ENCODE measurements around the gene MON2. TPM values are rescaled to one million over a fixed set of nuclear protein-coding genes. Genes with fewer than 3 reads are reported as not detected.

The MON2 gene
- total RNA-seq, 1 experiment from 2014 or later = 32.8 TPM

DNA sequence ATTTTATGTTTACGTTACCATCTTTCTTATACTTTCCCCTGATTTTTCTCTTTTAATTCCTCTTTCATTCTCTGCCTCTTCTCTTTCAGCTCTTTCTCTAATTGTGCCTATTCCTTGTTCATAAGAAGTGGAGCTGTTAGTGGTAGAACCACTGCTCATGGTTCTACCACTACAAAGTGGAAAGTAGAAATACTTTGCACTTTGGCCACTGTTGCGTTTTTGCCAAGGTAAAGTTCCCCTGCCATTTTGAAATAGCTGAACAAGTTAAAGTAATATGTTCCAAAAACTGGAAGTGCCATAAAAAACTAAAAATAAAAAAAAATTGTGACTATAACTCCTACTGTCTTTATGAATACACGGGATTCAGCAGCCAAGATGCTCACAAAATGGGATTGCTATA is 130.6 kb downstream of the MON2 start:
- H3K79me2 ChIP-seq (ENCODE audit: low read depth) = no peaks in the 10 kb centered on the region
- H4K20me1 ChIP-seq (ENCODE audit: insufficient read depth) = no peaks in the 10 kb centered on the region
- no peak overlapping the region for H3K4me3 ChIP-seq
- no peaks in the 10 kb centered on the region for H3K36me3 ChIP-seq (ENCODE audit: low read depth)
- peaks cover 8% of the 10 kb centered on the region for H3F3A ChIP-seq (ENCODE audit: insufficient read depth, low read depth)
- no peak overlapping the region for H3K27ac ChIP-seq
- intact Hi-C loops (cut with micrococcal nuclease; ENCODE audit: unreplicated experiment) = no loop called here
- no peaks in the 10 kb centered on the region for H3K9me2 ChIP-seq (ENCODE audit: insufficient read depth)
- H3K4me2 ChIP-seq = no peak overlapping the region
- no peaks in the 10 kb centered on the region for H3K9me3 ChIP-seq (ENCODE audit: insufficient read depth, low read depth)
- CTCF ChIA-PET = interaction anchor here (0.6 kb wide), 1 partner anchor 221 kb away, joined by 3 read pairs; no protein-coding TSS in a partner anchor
- peaks cover 20% of the 10 kb centered on the region for H3K4me1 ChIP-seq (replicated peaks; ENCODE audit: insufficient read depth)
- DNase-seq = no peak
- BruUV-seq (replicated peaks) = no TSS peak
- H2AFZ ChIP-seq = no peak overlapping the region
- TF ChIP-seq, protein P1, sequence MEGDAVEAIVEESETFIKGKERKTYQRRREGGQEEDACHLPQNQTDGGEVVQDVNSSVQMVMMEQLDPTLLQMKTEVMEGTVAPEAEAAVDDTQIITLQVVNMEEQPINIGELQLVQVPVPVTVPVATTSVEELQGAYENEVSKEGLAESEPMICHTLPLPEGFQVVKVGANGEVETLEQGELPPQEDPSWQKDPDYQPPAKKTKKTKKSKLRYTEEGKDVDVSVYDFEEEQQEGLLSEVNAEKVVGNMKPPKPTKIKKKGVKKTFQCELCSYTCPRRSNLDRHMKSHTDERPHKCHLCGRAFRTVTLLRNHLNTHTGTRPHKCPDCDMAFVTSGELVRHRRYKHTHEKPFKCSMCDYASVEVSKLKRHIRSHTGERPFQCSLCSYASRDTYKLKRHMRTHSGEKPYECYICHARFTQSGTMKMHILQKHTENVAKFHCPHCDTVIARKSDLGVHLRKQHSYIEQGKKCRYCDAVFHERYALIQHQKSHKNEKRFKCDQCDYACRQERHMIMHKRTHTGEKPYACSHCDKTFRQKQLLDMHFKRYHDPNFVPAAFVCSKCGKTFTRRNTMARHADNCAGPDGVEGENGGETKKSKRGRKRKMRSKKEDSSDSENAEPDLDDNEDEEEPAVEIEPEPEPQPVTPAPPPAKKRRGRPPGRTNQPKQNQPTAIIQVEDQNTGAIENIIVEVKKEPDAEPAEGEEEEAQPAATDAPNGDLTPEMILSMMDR (conservative IDR thresholded peaks at IDR 0.05) = no peak
- TF ChIP-seq EZH2 (IDR thresholded peaks at IDR 0.05; ENCODE audit: low read depth) = no peak
- POLR2A ChIA-PET (ENCODE audit: unreplicated experiment) = no interaction called here
- no peaks in the 10 kb centered on the region for H3K27me3 ChIP-seq (ENCODE audit: insufficient read depth, low read depth)

DNA sequence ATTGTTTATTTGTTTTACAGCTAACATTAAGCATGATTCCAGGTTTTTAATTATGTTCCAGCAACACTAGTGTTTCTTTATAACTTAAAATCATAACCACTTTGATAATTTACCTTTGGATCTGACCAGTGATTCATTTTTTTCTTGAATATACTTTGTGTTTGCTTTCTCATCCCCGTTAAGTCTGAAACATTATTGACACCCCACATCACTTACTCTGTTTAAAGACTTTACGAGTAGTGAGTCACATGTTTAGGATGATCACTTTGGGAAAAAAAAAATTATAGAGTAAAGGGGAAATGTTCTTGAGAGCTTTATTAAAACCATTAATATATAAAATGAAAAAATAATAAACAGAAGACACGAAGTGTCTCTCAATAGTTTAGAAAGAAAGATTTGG is 132.2 kb downstream of the MON2 start:
- ChIA-PET POLR2A (ENCODE audit: unreplicated experiment) (no interaction called here), CTCF (no interaction called here)

DNA sequence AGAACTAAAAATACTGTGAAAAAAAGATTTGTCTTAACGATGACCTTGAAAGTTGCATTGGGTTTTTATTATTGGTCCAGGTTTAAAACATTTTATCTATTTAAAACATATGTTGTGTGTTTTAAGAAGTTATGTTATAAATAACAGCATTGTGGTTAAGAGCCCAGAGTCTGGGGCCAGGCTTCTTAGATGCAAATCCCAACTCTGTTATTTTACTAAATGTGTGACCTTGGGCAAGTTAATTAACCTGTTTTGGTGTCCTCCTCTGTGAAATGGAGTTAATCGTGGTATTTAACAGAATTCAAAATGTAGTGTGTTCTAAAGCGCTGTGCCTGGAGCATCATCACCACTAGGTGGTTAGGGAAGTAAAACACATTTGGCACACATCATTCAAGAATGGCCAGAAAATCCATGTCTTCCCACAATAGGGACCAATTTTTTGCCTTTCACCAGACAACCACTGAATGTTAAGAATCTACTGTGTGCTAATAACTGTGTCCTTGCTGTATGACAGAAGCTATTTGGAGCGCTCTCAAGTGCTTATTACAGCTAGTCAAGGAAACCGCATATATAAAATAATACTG is 133.3 kb downstream of the MON2 start:
- no peak overlapping the region for H3K27ac ChIP-seq
- H3K9me2 ChIP-seq (ENCODE audit: insufficient read depth) = no peaks in the 10 kb centered on the region
- no peak overlapping the region for H3K4me2 ChIP-seq
- intact Hi-C loops (cut with micrococcal nuclease; ENCODE audit: unreplicated experiment) = loop anchor here (10.0 kb wide), 1 partner anchor 335 kb away; the partner anchor contains the start of gene PPM1H
- TF ChIP-seq, protein P1 (conservative IDR thresholded peaks at IDR 0.05) = 0 out of 2 replicates have a peak, but pooled peaks have one; percentile 23
- TF ChIP-seq EZH2 (IDR thresholded peaks at IDR 0.05; ENCODE audit: low read depth) = no peak
- ChIA-PET CTCF (no interaction called here), POLR2A (ENCODE audit: unreplicated experiment) (no interaction called here)
- no peaks in the 10 kb centered on the region for H3K27me3 ChIP-seq (ENCODE audit: insufficient read depth, low read depth)
- no peak for DNase-seq
- no peak overlapping the region for H2AFZ ChIP-seq
- no peaks in the 10 kb centered on the region for H3K36me3 ChIP-seq (ENCODE audit: low read depth)
- BruUV-seq (replicated peaks) = no TSS peak
- no peak overlapping the region for H3K4me3 ChIP-seq
- no peaks in the 10 kb centered on the region for H3K9me3 ChIP-seq (ENCODE audit: insufficient read depth, low read depth)
- no peaks in the 10 kb centered on the region for H4K20me1 ChIP-seq (ENCODE audit: insufficient read depth)
- H3F3A ChIP-seq (ENCODE audit: insufficient read depth, low read depth) = peaks cover 8% of the 10 kb centered on the region
- peaks cover 22% of the 10 kb centered on the region for H3K4me1 ChIP-seq (replicated peaks; ENCODE audit: insufficient read depth)
- peaks cover 17% of the 10 kb centered on the region for H3K79me2 ChIP-seq (ENCODE audit: low read depth)

More for the DNA sequence above, 132.2 kb downstream of the MON2 start:
- Histone ChIP-seq H3K36me3 (ENCODE audit: low read depth) (no peaks in the 10 kb centered on the region), H3K27me3 (ENCODE audit: insufficient read depth, low read depth) (no peaks in the 10 kb centered on the region), H3F3A (ENCODE audit: insufficient read depth, low read depth) (peaks cover 8% of the 10 kb centered on the region), H3K9me2 (ENCODE audit: insufficient read depth) (no peaks in the 10 kb centered on the region), H3K79me2 (ENCODE audit: low read depth) (peaks cover 6% of the 10 kb centered on the region), H2AFZ (no peak overlapping the region), H3K4me2 (no peak overlapping the region), H4K20me1 (ENCODE audit: insufficient read depth) (no peaks in the 10 kb centered on the region), H3K27ac (no peak overlapping the region), H3K9me3 (ENCODE audit: insufficient read depth, low read depth) (no peaks in the 10 kb centered on the region), H3K4me1 (replicated peaks; ENCODE audit: insufficient read depth) (peaks cover 20% of the 10 kb centered on the region), H3K4me3 (no peak overlapping the region)
- TF ChIP-seq, protein P1 (conservative IDR thresholded peaks at IDR 0.05) = no peak
- no peak for TF ChIP-seq EZH2 (IDR thresholded peaks at IDR 0.05; ENCODE audit: low read depth)
- BruUV-seq (replicated peaks) = no TSS peak
- intact Hi-C loops (cut with micrococcal nuclease; ENCODE audit: unreplicated experiment) = no loop called here
- DNase-seq = no peak
